GM12878 (cell line): ENCODE measurements around the gene ANO4.

ENCODE experiments used
- CHD2 ChIP-seq: IDR thresholded peaks from 2 replicates; pipeline ENCODE4 v1.6.1; 2011; ENCODE audit warnings: low read depth, low read length, improper control_type of control experiment, borderline replicate concordance
- CREB1 ChIP-seq: IDR thresholded peaks from 2 replicates; pipeline ENCODE4 v1.6.1; 2012; ENCODE audit warnings: low read depth, mild to moderate bottlenecking, inconsistent platforms
- CTCF ChIP-seq, 3 experiments: IDR thresholded peaks in 2 of 3; conservative IDR thresholded peaks in 1 of 3; 2 replicates each; pipeline ENCODE4 v1.5.1; 2011; ENCODE audit warnings: low read depth in 3 of 3, low read length in 3 of 3, mild to moderate bottlenecking in 3 of 3, control low read depth in 2 of 3, moderate library complexity in 2 of 3, inconsistent platforms in 1 of 3, mixed read lengths in 1 of 3; ENCODE audit not compliant: control insufficient read depth in 2 of 3, insufficient read depth in 1 of 3; ENCODE audit errors: extremely low read depth in 1 of 3
- ELK1 ChIP-seq: IDR thresholded peaks from 2 replicates; pipeline ENCODE4 v1.6.1; 2012; ENCODE audit warnings: low read depth, low read length, improper control_type of control experiment
- EP300 ChIP-seq, 2 experiments: fragments of 150-350 bp in 1 of 2; IDR thresholded peaks; 2 replicates each; pipeline ENCODE4 v1.6.1; 2011 to 2012; ENCODE audit warnings: low read depth in 2 of 2, low read length in 2 of 2, borderline replicate concordance in 1 of 2, improper control_type of control experiment in 1 of 2, inconsistent platforms in 1 of 2; ENCODE audit not compliant: control insufficient read depth in 1 of 2
- EZH2 ChIP-seq: IDR thresholded peaks from 2 replicates; pipeline ENCODE4 v1.6.1; 2012; ENCODE audit warnings: low read depth, mild to moderate bottlenecking, control low read depth, inconsistent platforms, low read length, borderline replicate concordance; ENCODE audit not compliant: control insufficient read depth
- NFIC ChIP-seq: IDR thresholded peaks from 2 replicates; pipeline ENCODE4 v1.6.1; 2012; ENCODE audit warnings: low read depth, mild to moderate bottlenecking, inconsistent platforms, low read length, moderate library complexity
- NRF1 ChIP-seq: conservative IDR thresholded peaks from 2 replicates; pipeline ENCODE4 v1.6.1; 2011; ENCODE audit warnings: mild to moderate bottlenecking, low read depth, low read length, improper control_type of control experiment
- POLR2A ChIP-seq: IDR thresholded peaks from 2 replicates; pipeline ENCODE4 v1.6.1; 2011; ENCODE audit warnings: low read depth, mild to moderate bottlenecking, low read length
- POLR2AphosphoS5 ChIP-seq: IDR thresholded peaks from 2 replicates; pipeline ENCODE4 v1.6.1; 2011; ENCODE audit warnings: mild to moderate bottlenecking, low read length, inconsistent platforms
- RBBP5 ChIP-seq: fragments of 200-600 bp; sonication (generic); conservative IDR thresholded peaks from 2 replicates; pipeline ENCODE4 v1.6.1; 2016
- SP1 ChIP-seq: IDR thresholded peaks from one replicate; pipeline ENCODE4 v1.6.1; 2011; ENCODE audit warnings: low read depth, low read length
- USF2 ChIP-seq: IDR thresholded peaks from 2 replicates; pipeline ENCODE4 v1.6.1; 2011; ENCODE audit warnings: low read depth, low read length, improper control_type of control experiment, borderline replicate concordance

- TF ChIP-seq CTCF (IDR thresholded peaks at IDR 0.05 in 2 of 3, conservative IDR thresholded peaks at IDR 0.05 in 1 of 3; ENCODE audit: control insufficient read depth in 2 of 3, extremely low read depth in 1 of 3, insufficient read depth in 1 of 3, low read depth in 3 of 3, low read length in 3 of 3) (no peak), NFIC (no peak), RBBP5 (no peak), EP300 (IDR thresholded peaks at IDR 0.05; ENCODE audit: borderline replicate concordance in 1 of 2, control insufficient read depth in 1 of 2, low read depth in 2 of 2, low read length in 2 of 2) (no peak), POLR2AphosphoS5 (no peak), CHD2 (no peak), ELK1 (no peak), POLR2A (no peak), NRF1 (no peak), USF2 (no peak), CREB1 (no peak), EZH2 (no peak), SP1 (no peak)
These were observed 124.5 kb downstream of the ANO4 start for GRCh38 chr12:100919116-100919515.
